Bladder microvascular endothelial cell (primary cell): ENCODE measurements around the gene ZNF415. TPM values are rescaled to one million over a fixed set of nuclear protein-coding genes. Genes with fewer than 3 reads are reported as not detected.

Experiments
- total RNA-seq: library from RNA; depleted of rRNA; stranded (reverse); fragments of >200 nt; gene quantifications from 2 replicates; pipeline ENCODE4 v1.2.3, GENCODE V29; 2014

ZNF415 gene
- 2.3 and 2.9 TPM in 2 replicates for total RNA-seq

DNA sequence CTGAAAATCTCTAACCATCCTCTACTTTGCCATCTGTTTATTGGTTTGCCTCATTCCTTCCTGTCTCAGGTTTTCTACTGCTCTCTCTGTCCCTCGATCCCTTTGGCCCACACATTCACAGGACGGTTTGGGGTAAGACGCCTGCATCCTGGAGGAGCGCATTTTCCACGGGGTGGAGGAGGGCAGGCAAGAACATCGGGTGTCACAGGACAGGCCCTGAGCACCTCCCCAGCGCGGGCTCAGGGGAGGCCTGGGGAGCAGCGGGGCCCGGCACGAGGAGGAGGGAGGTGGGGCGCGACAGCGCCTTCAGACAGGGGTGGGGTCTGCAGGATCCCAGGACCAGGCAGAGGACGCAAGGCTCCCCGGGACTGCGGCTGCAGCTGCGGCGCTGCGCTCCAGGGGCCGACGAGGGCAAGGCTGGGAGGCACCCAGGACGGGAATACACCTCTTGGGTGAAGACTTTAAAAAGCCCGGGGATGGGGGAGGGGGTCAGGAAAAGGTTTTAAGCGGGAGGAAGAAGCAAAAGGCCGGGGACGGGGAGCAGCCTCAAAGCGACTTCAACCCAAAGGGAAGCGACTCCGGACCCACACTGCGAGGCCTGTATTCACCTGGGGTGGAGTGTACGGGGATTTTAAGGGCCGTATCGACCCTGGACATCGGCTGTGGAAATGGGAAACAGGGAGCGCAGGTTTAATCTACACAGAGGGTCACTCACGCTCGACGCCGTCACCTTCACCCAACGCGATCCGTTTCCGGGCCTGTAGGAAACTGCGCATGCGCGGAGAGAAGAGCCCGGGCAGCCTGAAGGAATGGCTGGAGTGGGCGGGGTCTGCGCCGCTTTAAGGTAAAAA is at the start of gene ZNF415:
TSS of gene ZNF415 (minus strand) at position 770 of the 851 bp plus-strand sequence. CDS start 10,234 bp downstream, outside the sequence.

DNA sequence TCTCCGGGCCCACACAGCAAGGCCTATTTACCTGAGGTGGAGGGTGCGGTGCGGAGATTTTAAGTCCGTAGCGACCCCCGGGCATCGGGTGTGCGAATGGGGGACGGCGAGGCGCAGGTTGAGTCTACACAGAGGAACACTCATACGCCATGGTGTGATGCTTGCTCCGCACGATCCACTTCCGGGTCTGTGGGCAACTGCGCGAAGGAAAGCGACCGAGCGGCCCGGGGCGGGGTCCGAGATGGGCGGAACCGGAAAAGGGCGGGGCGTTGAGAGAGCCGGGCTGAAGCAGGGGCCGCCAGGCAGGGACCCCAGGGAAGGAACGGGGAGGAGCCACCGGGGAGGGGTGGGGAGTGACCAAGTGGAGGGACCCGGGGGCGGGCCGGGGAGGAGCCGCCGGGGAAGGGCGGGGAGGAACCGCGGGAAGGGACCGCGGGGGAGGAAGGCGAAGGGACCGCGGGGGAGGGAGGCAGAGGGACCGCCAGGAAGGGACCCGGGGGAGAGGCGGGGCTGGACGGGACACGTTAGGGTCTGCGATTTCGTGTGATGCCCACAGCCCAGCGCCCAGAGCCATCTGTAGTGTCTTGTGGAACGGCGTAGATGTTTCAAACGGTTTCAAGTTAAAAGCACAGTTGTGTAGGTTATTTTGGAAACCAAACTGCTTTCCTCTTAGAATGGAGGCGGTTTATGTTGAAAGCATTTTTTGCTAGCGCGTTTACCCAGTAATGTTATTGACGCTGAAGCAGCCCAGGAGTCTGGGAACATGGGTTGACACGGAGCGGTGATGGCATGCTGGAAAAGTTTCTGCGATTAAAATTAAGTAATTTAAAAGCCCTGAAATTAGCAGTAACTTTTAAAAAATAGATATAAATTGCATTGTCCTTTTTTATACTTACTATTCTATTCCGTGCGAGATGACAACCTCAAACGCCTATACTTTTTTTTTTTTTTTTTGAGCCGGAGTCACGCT is 29.2 kb downstream of the ZNF415 start, which contains the start of gene ZNF160:
TSS of gene ZNF160 (minus strand) at position 189 of the 970 bp plus-strand sequence. CDS start 17,146 bp downstream, outside the sequence.

Other genes starting within 250 kb of the ZNF415 start
- 5.7 and 11.3 TPM in 2 replicates for gene ZNF320, start 235.3 kb downstream of the ZNF415 start, total RNA-seq
- gene ZNF888, start 209.5 kb downstream of the ZNF415 start, total RNA-seq = 3.4 and 5.2 TPM in 2 replicates
- 6.3 and 9.4 TPM in 2 replicates for gene ZNF816, start 170.0 kb downstream of the ZNF415 start, total RNA-seq
- not detected in 2 replicates for gene ERVV-1, start 119.0 kb downstream of the ZNF415 start, total RNA-seq
- not detected in 2 replicates for gene ERVV-2, start 88.2 kb downstream of the ZNF415 start, total RNA-seq
- 11.7 and 28.2 TPM in 2 replicates for gene ZNF160, start 29.5 kb downstream of the ZNF415 start, total RNA-seq
- gene ZNF347, start 26.1 kb upstream of the ZNF415 start, total RNA-seq = 5.7 and 8.3 TPM in 2 replicates
- 1.6 and 2.3 TPM in 2 replicates for gene ZNF665, start 60.4 kb upstream of the ZNF415 start, total RNA-seq
- 10.4 and 23.4 TPM in 2 replicates for gene ZNF677, start 122.0 kb upstream of the ZNF415 start, total RNA-seq
- under 0.01 TPM in 1 of 2 replicates, not detected in the other for gene VN1R2, start 125.4 kb upstream of the ZNF415 start, total RNA-seq
- not detected in 2 replicates for gene VN1R4, start 134.8 kb upstream of the ZNF415 start, total RNA-seq
- 6.0 and 10.5 TPM in 2 replicates for gene ZNF845, start 200.8 kb upstream of the ZNF415 start, total RNA-seq
- 5.0 and 8.6 TPM in 2 replicates for gene ZNF525, start 232.8 kb upstream of the ZNF415 start, total RNA-seq